AG09309 (cell line): ENCODE data around the gene SEMA3E.

Experiments used
- DNase-seq: peaks from one replicate; pipeline ENCODE4 v3.0.0-alpha.2; 2010; ENCODE audit warnings: low read depth
- H3K4me3 ChIP-seq: 2 replicates; pipeline ENCODE4 v1.5.1; 2011; ENCODE audit warnings: mild to moderate bottlenecking, low read depth, low read length, moderate library complexity; ENCODE audit not compliant: control insufficient read depth
- CTCF ChIP-seq: IDR thresholded peaks from 2 replicates; pipeline ENCODE4 v1.5.1; 2011; ENCODE audit warnings: mild to moderate bottlenecking, low read depth, low read length, inconsistent platforms; ENCODE audit not compliant: insufficient read depth, control insufficient read depth; ENCODE audit errors: missing control alignments

Gene SEMA3E

GRCh38 chr7:83643012-83643411 lies 5.9 kb downstream of the SEMA3E start:
- TF ChIP-seq CTCF = no peak

GRCh38 chr7:83640731-83641537 lies 8.0 kb downstream of the SEMA3E start:
- no peak for TF ChIP-seq CTCF
- no peak for DNase-seq
- no peak overlapping the region for H3K4me3 ChIP-seq

More at GRCh38 chr7:83643012-83643411, 5.9 kb downstream of the SEMA3E start:
- DNase-seq = no peak
- no peak overlapping the region for H3K4me3 ChIP-seq

- no peak for DNase-seq
- no peak overlapping the region for H3K4me3 ChIP-seq
- no peak for TF ChIP-seq CTCF
These were observed 8.7 kb downstream of the SEMA3E start for GRCh38 chr7:83640240-83640639.

GRCh38 chr7:83633516-83633915 lies 15.4 kb downstream of the SEMA3E start:
- no peak overlapping the region for H3K4me3 ChIP-seq
- DNase-seq = no peak
- TF ChIP-seq CTCF = no peak

- DNase-seq = no peak
- no peak overlapping the region for H3K4me3 ChIP-seq
- no peak for TF ChIP-seq CTCF
These were observed 19.6 kb downstream of the SEMA3E start for GRCh38 chr7:83629117-83629880.

- no peak for TF ChIP-seq CTCF
- DNase-seq = no peak
These were observed 31.1 kb downstream of the SEMA3E start for GRCh38 chr7:83617858-83618257.

More at GRCh38 chr7:83617858-83618257, 31.1 kb downstream of the SEMA3E start:
- H3K4me3 ChIP-seq = no peak overlapping the region
